GM12878 (cell line): ENCODE data around the gene DNAH2. TPM values are rescaled to one million over a fixed set of nuclear protein-coding genes. Genes with fewer than 3 reads are reported as not detected.

ENCODE experiments used
- BHLHE40 ChIP-seq, 2 experiments: fragments of 450-650 bp in 1 of 2; IDR thresholded peaks; 2 replicates each; pipeline ENCODE4 v1.6.1; 2011 to 2017; ENCODE audit warnings: low read depth in 2 of 2, borderline replicate concordance in 1 of 2, improper control_type of control experiment in 1 of 2, low read length in 1 of 2, mild to moderate bottlenecking in 1 of 2
- CHD1 ChIP-seq: IDR thresholded peaks from 2 replicates; pipeline ENCODE4 v1.6.1; 2012; ENCODE audit warnings: low read depth, low read length, improper control_type of control experiment
- DPF2 ChIP-seq: fragments of 450-650 bp; IDR thresholded peaks from 2 replicates; pipeline ENCODE4 v1.6.1; 2017; ENCODE audit warnings: mild to moderate bottlenecking
- ESRRA ChIP-seq: IDR thresholded peaks from 2 replicates; pipeline ENCODE4 v1.6.1; 2012; ENCODE audit warnings: mild to moderate bottlenecking, low read length, improper control_type of control experiment
- HDGF ChIP-seq: fragments of 450-650 bp; IDR thresholded peaks from 2 replicates; pipeline ENCODE4 v1.6.1; 2016; ENCODE audit warnings: antibody characterized with exemption
- MTA3 ChIP-seq: IDR thresholded peaks from 2 replicates; pipeline ENCODE4 v1.6.1; 2012; ENCODE audit warnings: low read length, inconsistent platforms, borderline replicate concordance
- MYB ChIP-seq: fragments of 150-350 bp; IDR thresholded peaks from 2 replicates; pipeline ENCODE4 v1.6.1; 2014; ENCODE audit warnings: mild to moderate bottlenecking, low read depth, low read length, borderline replicate concordance
- MYC ChIP-seq: IDR thresholded peaks from 2 replicates; pipeline ENCODE4 v1.6.1; 2011; ENCODE audit warnings: mild to moderate bottlenecking, low read length, moderate library complexity, inconsistent platforms; ENCODE audit not compliant: insufficient read depth, insufficient replicate concordance, insufficient read length, severe bottlenecking
- NBN ChIP-seq: fragments of 450-650 bp; IDR thresholded peaks from 2 replicates; pipeline ENCODE4 v1.6.1; 2016
- NFYA ChIP-seq: IDR thresholded peaks from 2 replicates; pipeline ENCODE4 v1.6.1; 2011; ENCODE audit warnings: low read depth, mild to moderate bottlenecking, low read length, improper control_type of control experiment, borderline replicate concordance
- NRF1 ChIP-seq: conservative IDR thresholded peaks from 2 replicates; pipeline ENCODE4 v1.6.1; 2011; ENCODE audit warnings: mild to moderate bottlenecking, low read depth, low read length, improper control_type of control experiment
- RAD21 ChIP-seq: IDR thresholded peaks from 2 replicates; pipeline ENCODE4 v1.6.1; 2011; ENCODE audit warnings: mild to moderate bottlenecking, low read depth, low read length, moderate library complexity; ENCODE audit not compliant: insufficient read depth
- RELA ChIP-seq: fragments of 450-650 bp; IDR thresholded peaks from 2 replicates; pipeline ENCODE4 v1.8.0; 2014; ENCODE audit warnings: borderline replicate concordance; ENCODE audit not compliant: partially characterized antibody
- TCF3 ChIP-seq: IDR thresholded peaks from 2 replicates; pipeline ENCODE4 v1.6.1; 2012; ENCODE audit warnings: low read depth, mild to moderate bottlenecking, low read length, borderline replicate concordance; ENCODE audit not compliant: insufficient read depth
- polyA plus RNA-seq, 11 experiments: library from polyadenylated mRNA; depleted of rRNA in 4 of 11; unstranded in 6 of 11; stranded (reverse) in 5 of 11; fragments of >200 nt; fragmentation: Nextera tagmentation in 4 of 11; fragmentation: Illumina TruSeq in 1 of 11; extraction: Ambion mirVana in 4 of 11; extraction: Trizol in 1 of 11; gene quantifications; 1 replicate in 1 of 11; 2 replicates in 10 of 11; pipeline versions ENCODE4 v1.2.1 to v1.2.3, GENCODE V29; 2011 to 2016; ENCODE audit warnings: inconsistent platforms in 2 of 11, missing spikeins in 2 of 11, low read depth in 1 of 11
- total RNA-seq, 4 experiments: library from RNA; depleted of rRNA in 3 of 4; stranded (reverse); fragments of >200 nt in 3 of 4; fragmentation: Illumina TruSeq in 1 of 4; extraction: Trizol in 1 of 4; gene quantifications; 2 replicates each; pipeline versions ENCODE4 v1.2.1 to v1.2.3, GENCODE V29; 2013 to 2021
- TF ChIP-seq, protein P1 (sequence below): fragments of 450-650 bp; formaldehyde crosslinking; IDR thresholded peaks from 2 replicates; pipeline ENCODE4 v1.4.0; 2022; ENCODE audit warnings: mild to moderate bottlenecking, moderate library complexity
- TF ChIP-seq, protein P2 (sequence below): fragments of 450-650 bp; IDR thresholded peaks from 2 replicates; pipeline ENCODE4 v1.6.1; 2014; ENCODE audit warnings: mild to moderate bottlenecking
- TF ChIP-seq, protein P3 (sequence below): IDR thresholded peaks from 2 replicates; pipeline ENCODE4 v1.6.1; 2011; ENCODE audit warnings: low read depth, mild to moderate bottlenecking, low read length, moderate library complexity, borderline replicate concordance; ENCODE audit errors: extremely low read depth
- TF ChIP-seq, protein P4 (sequence below): fragments of 150-350 bp; IDR thresholded peaks from 2 replicates; pipeline ENCODE4 v1.6.1; 2016; ENCODE audit warnings: low read depth, low read length

Gene DNAH2
- total and polyA plus RNA-seq, 10 of the 15 experiments (the other 5 are each of a cell fraction or from before 2014, with no cell fraction given) = not detected

DNA sequence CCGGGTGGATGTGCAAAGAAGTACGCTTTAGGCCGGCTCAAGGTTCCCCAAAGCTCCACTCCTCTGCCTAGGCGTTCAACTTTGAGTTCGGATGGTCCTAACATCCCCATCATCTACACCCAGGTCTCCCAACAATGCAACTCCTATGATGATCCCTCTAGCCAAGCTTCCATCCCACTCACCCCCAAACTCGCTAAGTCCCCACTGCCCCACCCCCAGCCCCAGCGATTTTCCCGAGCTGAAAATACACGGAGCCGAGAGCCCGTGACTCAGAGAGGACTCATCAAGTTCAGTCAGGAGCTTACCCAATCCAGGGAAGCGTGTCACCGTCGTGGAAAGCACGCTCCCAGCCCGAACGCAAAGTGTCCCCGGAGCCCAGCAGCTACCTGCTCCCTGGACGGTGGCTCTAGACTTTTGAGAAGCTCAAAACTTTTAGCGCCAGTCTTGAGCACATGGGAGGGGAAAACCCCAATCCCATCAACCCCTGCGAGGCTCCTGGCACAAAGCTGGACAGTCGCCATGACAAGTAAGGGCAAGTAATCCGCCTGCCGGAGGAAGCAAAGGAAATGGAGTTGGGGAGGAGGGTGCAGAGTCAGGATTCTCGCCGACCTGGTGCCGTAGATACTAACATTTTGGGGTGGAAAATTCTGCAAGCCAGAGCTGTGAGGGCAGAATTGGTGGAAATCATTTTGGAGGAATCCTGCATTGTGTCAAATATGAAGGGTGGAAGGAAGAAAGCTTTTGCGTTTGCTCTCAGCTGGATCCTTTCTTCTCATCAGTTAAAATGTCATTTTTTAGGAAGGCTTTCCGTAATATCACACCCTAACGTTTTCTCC is 30.3 kb upstream of the DNAH2 start, which contains the start of gene TP53 (continued):
- TF ChIP-seq, protein P1, sequence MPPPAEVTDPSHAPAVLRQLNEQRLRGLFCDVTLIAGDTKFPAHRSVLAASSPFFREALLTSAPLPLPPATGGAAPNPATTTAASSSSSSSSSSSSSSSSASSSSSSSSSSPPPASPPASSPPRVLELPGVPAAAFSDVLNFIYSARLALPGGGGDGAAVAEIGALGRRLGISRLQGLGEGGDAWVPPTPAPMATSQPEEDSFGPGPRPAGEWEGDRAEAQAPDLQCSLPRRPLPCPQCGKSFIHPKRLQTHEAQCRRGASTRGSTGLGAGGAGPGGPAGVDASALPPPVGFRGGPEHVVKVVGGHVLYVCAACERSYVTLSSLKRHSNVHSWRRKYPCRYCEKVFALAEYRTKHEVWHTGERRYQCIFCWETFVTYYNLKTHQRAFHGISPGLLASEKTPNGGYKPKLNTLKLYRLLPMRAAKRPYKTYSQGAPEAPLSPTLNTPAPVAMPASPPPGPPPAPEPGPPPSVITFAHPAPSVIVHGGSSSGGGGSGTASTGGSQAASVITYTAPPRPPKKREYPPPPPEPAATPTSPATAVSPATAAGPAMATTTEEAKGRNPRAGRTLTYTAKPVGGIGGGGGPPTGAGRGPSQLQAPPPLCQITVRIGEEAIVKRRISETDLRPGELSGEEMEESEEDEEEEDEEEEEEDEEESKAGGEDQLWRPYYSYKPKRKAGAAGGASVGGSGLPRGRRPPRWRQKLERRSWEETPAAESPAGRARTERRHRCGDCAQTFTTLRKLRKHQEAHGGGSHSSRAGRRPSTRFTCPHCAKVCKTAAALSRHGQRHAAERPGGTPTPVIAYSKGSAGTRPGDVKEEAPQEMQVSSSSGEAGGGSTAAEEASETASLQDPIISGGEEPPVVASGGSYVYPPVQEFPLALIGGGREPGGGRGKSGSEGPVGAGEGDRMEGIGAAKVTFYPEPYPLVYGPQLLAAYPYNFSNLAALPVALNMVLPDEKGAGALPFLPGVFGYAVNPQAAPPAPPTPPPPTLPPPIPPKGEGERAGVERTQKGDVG = no peak
- TF ChIP-seq BHLHE40 (IDR thresholded peaks at IDR 0.05; ENCODE audit: borderline replicate concordance in 1 of 2, low read depth in 2 of 2, low read length in 1 of 2) (peak; percentile 28 to 49; a peak in 2 of 4 replicates), RAD21 (no peak), DPF2 (no peak), NBN (peak; percentile 53), RELA (peak; percentile 98), MTA3 (no peak), MYC (peak; percentile 86), HDGF (no peak), MYB (no peak), NRF1 (no peak), CHD1 (no peak; the same call in 1 of the 2 replicates), ESRRA (no peak), NFYA (no peak), TCF3 (peak; percentile 86; the same call in 1 of the 2 replicates)
- TF ChIP-seq, protein P2, sequence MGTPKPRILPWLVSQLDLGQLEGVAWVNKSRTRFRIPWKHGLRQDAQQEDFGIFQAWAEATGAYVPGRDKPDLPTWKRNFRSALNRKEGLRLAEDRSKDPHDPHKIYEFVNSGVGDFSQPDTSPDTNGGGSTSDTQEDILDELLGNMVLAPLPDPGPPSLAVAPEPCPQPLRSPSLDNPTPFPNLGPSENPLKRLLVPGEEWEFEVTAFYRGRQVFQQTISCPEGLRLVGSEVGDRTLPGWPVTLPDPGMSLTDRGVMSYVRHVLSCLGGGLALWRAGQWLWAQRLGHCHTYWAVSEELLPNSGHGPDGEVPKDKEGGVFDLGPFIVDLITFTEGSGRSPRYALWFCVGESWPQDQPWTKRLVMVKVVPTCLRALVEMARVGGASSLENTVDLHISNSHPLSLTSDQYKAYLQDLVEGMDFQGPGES = 0 out of 2 replicates have a peak, but pooled peaks have one; percentile 27
- TF ChIP-seq, protein P3, sequence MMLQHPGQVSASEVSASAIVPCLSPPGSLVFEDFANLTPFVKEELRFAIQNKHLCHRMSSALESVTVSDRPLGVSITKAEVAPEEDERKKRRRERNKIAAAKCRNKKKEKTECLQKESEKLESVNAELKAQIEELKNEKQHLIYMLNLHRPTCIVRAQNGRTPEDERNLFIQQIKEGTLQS = no peak
- TF ChIP-seq, protein P4, sequence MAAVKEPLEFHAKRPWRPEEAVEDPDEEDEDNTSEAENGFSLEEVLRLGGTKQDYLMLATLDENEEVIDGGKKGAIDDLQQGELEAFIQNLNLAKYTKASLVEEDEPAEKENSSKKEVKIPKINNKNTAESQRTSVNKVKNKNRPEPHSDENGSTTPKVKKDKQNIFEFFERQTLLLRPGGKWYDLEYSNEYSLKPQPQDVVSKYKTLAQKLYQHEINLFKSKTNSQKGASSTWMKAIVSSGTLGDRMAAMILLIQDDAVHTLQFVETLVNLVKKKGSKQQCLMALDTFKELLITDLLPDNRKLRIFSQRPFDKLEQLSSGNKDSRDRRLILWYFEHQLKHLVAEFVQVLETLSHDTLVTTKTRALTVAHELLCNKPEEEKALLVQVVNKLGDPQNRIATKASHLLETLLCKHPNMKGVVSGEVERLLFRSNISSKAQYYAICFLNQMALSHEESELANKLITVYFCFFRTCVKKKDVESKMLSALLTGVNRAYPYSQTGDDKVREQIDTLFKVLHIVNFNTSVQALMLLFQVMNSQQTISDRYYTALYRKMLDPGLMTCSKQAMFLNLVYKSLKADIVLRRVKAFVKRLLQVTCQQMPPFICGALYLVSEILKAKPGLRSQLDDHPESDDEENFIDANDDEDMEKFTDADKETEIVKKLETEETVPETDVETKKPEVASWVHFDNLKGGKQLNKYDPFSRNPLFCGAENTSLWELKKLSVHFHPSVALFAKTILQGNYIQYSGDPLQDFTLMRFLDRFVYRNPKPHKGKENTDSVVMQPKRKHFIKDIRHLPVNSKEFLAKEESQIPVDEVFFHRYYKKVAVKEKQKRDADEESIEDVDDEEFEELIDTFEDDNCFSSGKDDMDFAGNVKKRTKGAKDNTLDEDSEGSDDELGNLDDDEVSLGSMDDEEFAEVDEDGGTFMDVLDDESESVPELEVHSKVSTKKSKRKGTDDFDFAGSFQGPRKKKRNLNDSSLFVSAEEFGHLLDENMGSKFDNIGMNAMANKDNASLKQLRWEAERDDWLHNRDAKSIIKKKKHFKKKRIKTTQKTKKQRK = no peak
